ENCODE results near the gene SLC7A5.
A peak's percentile ranks its signal among the peaks of the same experiment; 100 is the strongest.
"Not testable (repeated sequence)": the region's sequence is repeated elsewhere in the genome, so short reads cannot be mapped to it uniquely, and the experiment has no call there.

SLC7A5 gene

DNA sequence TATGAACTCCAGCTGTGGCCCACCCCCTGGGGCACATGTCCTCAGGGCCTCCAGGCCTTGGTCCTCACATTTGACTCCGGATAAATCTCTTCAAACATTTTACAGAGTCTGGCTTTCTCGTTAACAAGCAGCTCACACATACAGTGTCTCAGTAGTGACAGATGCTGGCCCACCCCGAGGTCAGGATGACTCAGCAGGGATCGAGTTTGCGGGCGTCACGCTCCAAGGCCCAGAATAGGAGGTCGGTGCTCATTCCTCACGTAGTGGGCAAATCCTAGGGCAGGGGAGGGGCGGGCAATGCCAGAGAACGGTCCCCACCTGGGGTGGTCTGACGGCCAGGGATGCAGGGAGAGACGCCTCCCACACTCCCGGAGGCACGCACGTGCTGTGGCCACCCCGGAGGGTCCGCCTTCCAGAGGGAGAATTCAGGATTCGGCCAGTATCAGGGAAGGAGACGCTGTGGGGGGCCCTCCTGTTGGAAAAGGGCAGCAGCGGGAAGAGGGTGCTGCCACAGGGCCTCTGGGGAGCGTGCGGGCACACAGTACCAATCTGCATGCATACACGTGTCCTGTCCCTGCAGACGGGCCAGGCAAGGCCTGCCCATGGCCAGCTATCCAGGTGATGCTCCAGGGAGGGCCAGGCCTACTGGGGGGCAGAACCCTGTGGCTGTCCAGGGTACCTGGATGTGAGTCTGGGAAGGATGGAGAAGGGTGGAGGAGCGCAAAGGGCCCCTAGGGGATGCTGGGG is 8.6 kb downstream of the SLC7A5 start:
- DNase-seq = peak; percentile 20

DNA sequence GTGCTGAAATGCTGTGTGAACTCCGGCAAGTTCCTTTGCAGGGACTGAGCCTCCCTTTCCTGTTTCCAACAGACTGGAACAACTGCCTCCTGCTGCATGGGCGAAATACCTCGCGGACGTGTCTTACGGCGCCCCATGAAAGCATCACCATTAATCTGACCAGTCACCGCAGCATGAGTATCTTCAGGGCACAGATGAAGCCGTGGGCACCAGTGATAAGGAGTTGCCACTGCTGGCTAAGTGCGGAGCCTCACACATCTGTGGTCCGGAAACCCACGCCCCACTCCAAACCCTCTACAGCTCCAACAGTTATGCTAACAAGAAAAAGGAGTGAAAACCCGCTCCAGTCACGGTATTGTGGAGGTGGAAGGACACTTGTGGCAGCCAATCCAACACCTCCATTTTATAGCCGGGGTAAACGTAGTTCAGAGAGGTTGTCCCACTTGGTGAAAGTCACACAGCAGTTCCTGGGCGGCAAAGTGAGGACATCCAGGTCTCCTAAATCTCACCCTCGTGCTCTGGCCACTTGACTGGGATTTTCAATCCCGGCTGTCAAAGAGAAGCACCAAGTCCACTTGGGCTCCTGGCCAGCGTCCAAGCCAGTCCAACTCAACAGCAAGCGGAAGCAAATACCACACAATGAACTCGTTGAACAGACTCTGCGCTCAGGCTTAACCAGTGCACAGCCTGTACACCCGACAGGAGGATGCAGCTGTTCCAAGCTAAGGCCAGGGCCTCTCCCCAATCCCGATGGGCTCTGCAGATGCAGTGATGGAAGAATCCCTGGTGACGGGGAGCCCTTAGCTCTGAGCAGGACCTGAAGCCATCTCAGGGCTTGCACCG is 10.9 kb downstream of the SLC7A5 start:
- not testable (repeated sequence) for DNase-seq

DNA sequence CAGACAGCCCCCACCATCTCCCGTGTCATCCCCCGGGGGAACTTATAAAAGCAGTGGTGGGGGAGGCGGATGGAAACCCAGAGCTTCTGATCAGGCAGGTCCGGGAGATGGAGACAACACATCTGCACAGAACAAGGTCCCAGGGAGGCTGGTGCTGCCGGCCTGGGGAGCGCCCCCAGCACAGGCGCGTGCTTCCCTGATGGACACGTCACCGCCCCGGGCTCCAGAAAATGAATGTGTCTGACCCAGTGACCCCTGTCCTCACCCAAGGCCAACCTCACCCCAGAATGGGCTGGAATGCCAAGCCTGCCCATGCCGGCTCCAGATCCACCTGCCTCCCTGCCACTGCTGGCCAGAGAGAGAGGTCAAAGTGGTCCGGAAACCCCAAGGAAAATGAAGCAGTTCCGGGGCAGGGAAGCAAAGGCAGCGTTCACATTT is 12.5 kb downstream of the SLC7A5 start:
- DNase-seq = no peak

DNA sequence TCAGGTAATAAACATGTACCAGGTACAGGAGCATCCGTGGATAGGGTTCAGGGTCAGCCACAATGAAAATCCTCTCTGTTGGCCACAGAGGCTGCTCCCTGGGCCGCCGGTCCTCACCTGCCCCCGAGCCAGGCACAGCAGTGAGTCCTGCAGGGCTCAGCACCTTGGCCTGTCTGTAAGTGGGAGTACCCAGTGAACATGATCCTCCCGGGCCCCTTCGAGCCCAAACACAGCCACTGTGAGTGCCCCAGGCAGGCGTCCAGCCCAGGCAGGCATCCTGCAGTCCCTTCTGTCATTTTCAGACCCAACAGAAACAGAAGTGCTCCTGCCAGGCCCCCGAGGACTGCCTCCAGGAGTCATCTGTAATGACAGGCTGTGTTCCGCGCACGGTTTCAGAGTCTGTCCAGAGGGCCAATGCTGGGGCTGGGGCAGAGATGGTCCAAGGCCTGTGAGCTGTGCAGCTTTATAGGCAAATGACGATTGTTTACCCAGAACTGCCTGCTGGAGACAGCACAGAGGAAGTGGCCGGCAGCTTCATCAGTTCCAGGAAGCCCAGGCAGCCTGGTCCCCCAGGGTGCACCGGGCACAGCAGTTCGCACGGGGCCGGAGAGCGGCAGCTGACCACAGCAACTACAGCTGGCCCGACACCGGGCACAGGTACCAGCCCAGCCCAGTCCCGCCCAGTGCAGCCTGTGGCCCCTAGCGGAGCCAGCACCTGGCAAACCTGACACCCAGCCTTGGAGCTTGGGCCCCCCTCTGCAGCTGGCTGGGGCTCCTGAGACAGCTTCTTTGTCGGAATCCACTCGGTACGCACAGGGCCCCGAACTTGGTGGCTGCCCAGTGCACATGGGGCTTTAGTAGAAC is 13.2 kb downstream of the SLC7A5 start:
- peak; percentile 61 for DNase-seq

DNA sequence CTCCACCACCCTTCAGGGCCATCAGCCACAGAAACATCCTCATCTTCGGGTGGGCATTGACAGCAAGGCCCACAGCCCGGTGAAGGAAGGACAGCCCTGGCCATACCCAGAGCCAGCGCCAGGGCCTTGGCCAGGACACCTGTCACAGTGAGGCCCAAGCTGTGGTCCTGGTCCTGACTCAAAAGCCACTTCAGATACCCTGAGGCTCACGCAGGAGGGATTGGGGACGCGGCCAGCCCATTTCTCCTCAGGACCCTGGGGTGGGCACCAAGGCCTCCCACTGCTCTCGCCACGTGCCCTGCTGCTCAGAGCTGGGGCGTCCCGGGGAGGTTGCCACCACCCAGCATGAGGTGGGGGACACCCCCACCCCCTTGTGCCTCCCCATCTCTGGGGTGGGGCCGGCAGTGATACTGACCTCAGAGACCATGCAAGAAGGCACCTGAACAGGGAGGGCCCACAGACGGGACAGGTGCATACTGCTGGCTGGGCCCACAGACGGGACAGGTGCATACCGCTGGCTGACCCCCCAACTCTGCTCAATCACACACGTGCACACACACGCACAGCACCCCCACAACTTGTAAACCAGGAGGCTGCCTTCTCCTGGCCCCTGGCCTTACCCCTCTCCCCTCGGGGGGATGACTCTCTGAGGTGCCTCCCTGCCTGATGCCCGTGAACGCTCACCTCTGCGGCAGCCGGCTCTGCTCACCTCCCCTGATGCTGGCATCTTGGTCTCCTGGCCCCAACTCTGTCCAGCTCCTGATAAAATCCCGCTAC is 14.2 kb downstream of the SLC7A5 start:
- DNase-seq = no peak

DNA sequence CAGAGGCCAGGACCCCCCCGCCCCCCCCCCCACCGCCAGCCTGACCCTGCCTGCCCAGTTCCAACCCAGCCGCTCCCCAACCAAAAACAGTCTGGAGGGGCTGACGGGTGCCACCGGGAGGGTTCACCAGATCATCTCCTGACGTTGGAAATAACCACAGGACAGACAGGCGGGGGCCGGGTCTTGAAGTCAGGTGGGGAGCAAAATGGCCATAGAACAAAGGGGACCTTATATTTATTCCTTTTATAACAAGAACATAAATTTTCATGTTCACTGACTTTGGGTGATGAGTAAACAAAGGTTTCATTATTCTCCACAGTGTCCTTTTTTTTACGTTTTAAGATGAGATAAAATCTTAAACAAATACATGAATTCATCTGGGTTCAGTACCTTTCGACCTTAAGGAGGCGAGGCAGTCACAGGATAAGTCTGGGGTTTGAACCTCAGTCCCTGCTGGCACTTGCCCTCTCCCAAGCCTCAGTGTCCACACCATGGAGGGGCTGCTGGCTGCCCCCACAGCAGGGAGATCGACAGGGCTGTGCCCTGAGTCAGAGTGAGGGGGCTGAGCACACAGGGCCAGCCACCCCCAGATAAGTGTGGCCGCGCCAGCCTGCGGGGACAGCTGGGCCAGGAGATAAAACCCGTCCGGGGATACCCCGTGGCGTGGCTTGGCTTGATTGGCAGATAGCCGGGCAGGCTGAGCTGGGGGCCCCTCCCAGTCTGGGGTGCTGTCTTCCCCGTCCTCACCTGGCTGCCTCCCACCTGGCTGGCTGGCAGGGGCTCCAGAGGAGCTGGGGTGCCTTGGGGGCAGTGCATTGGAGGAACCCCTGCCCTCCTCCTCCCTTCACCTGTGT is 15.0 kb downstream of the SLC7A5 start:
- DNase-seq = peak; percentile 76

DNA sequence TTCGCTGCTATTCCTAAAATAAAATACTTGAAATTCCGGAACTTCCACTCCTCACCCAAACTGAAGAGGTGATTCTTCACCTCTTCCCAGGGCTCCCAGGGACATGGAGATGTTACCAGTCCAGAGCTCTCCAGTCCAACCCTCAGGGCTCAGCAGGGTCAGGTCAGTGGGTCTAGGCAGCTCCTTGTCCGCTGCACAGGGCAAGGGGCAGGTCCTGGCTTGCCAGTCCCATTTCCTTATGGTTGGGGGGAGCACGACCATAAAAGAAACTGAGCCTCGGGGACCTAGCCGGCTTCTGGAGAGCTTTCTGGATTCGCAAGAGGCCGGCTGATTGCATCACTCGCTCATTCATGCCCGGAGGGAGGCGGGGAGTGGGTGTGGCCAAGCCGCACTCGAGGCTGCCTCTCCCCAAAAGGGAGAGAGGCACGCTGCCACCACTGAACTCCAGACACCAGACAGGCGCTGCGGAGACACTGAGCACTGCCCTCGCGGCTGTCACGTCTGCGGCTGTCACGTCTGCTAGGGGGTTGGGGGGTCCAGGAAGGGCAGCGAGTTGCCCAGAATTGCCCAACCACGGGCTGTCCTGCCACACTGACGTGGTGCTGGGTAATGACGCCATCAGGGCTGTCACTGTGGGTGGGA is 15.8 kb downstream of the SLC7A5 start:
- DNase-seq = peak; percentile 59

DNA sequence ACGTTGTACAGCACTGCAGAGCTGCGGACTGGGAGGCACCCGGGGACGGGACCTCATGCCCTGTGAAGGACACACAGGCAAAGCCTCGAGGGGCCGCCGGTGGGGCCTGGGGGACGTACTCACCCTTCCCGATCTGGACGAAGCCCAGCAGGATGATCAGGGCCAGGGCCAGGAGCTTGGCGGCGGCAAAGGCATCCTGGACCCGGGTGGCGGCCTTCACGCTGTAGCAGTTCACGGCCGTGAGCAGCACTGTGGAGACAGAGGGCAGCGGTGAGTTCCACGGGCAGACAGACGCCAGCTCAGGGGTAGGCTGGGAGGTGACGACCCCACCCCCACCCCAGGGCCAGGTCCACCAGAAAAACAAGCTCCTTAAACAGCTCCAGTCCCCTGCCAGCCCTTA is 17.7 kb downstream of the SLC7A5 start:
- no peak for DNase-seq

DNA sequence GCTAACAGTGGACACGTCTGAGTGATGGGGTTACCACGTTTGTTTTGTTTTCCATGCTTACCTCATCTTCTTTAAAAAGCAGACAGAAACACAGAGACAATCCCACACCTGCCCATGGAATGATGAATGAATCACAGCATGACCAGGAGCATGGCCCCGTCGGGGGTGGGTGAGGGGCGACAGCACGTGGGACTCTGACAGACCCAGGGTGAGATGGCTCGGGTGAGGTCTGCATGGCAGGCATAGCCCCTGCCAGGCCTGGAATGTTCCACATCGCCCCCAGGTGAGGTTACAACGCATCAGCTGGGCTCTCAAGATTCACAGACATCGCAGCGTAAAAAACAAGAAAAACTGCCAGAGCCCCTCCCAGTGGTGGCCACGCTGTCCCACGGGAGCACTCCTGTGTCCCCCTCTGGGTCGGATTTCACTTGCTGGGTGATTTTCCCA is 18.1 kb downstream of the SLC7A5 start:
- DNase-seq = no peak

DNA sequence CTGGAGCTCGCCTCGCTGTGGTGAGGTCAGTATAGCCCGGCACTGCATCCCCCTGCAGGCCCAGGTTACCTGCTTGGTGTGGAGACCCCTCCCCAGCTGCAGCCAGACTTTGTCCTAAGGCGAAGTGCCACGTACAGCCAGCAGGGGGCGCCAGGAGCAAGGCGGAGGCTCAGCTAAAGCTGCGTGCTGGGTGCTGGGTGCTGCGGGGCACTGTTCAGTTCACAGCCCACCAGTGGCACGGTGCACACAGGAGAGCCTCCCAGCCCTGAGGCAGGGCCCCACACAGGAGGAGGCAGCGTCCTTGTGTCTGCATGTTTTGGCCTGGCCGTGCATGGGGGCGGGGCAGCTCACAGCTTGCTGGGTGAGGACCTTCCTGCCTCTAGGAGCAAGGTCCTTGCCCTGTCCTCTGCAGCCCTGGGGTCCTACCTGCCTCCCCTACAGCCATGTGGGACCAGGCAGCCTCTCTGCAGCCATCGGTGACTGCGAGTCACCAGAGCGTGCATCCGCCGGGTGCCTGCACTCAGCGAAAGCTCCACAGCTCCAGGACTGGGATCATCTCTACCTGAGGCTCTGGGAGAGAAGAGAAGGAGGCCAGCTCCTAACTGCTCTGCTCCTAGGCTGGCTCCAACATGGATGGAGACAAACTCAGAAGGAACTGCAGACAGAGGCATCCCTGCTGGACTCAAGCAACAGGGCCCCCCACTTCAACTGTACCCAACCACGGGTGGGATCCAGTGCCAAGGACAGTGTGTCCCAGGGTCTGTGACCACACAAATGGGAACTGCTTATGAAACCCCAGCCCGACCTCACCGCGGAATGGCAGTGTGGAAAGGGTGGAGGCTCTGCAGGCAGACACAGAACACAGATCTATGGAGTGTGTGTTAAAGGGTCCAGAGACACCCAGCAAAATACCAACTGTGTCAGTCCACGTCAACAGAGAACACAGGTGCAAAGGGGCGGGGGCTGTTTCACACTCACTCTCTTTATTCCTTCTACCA is 19.0 kb downstream of the SLC7A5 start:
- DNase-seq = peak; percentile 18

DNA sequence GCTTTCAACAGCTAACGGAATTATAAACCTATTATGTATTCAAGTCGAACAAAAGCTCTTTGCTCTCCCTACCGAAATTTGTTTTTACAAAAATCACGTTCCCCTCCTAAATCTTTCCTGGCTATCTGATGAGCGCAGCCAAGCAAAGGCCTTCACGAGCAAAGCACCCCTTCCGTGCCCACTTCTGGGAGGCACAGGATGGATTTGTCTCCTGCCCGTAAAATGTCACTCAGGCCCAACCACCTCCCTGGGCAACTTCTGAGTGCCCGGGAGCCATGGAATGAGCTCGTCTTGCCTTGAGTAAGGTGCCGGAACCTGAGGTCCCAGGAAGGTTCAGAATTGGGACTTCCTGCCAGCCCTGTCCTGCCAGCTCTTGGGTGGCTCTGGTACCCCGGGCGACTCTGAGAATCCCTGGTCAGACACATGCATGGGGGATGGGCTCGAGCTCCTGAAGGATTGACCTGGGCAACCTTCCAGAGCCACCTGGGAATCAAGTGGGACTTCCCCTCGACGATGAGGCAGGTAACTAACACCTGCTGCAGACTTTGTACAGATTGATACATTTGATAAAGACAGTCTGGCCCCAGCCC is 19.8 kb downstream of the SLC7A5 start:
- no peak for DNase-seq

DNA sequence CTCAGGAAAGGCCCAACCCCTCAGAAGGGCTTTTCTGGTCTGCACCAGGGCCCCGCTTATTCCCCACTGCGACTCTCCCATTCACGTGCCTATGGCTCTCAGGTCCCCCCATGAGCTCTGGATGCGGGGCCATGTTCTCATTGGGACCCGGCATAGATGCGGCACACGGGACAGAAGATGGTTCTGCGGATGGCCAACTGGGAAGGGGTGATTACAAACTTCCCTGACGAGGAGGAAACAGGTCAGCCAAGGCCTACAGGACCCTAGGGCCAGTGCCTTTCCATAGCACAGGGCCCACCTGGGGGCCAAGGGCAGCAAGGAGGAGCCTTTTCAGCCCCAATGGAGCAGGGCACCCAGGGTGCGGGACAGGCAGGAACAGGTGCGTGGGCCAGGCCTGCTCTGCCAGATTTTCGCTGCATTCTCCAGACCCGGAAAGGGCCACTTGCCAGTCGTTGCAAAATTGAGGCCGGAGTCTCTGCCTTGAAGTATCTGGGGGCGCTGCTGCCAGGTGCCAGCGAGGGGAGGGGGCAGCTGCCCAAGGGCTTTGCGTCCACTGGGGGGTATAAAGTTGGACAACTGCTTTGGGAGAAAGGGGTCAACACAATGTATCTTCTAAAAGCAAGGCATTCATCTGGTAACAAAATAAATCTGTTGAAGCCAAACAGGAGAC is 20.5 kb downstream of the SLC7A5 start:
- no peak for DNase-seq

DNA sequence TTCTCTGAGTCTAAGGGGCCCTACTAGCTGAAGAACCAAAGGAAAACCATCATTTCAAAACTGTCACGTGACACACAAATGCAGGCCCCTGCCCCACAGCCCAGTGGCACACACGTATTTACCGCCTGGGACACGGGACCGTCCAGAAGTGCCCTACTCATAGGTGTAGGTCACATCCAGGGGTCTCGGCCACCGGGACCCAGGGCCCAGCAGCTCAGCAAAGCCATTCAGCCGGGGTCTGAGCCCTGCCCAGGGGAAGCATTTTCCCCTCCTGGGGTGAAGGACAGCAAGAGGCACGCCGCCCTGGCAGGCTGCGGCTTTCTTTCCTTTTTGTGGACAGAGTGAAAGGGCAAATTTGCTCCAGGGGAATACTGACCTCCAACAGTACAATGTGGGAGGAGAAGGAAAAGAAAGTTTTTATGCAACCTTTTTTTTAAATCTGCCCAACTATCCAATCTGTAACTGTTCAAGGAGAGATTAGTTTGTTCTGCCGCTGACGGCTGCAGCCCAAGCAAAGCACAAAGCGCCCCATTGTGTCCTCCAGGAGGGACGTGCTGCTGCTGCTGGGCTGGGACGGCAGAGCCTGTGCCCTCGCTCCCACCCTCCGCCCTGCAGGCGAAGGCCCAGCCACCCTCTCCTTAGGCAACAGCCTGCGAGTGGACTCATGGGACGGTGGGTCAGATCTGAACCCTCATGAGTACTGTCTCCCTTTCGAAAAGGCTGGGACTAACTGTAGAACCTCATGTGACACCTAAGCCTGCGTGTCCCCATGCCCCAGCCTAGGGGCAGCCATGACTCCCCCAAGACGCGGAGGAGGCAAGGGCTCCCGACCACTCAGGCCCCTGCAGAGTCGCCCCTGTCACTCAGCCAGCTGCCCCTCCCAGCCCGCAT is 21.3 kb downstream of the SLC7A5 start:
- no peak for DNase-seq

DNA sequence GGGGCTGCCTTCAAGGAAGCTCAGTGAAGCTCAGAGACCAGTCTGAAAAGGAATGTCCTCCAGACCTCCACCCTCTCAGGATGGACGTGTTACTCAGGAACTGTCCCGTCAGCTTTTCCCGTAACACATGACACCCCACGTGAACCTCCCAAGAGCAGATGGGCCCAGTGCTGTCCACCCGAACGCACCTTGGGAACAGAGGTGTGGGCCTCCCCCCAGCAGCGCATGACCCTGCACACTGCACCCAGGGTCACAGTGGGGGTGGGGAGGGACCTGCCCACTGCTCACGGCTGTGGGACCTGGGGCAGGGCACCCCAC is 21.9 kb downstream of the SLC7A5 start:
- no peak for DNase-seq

DNA sequence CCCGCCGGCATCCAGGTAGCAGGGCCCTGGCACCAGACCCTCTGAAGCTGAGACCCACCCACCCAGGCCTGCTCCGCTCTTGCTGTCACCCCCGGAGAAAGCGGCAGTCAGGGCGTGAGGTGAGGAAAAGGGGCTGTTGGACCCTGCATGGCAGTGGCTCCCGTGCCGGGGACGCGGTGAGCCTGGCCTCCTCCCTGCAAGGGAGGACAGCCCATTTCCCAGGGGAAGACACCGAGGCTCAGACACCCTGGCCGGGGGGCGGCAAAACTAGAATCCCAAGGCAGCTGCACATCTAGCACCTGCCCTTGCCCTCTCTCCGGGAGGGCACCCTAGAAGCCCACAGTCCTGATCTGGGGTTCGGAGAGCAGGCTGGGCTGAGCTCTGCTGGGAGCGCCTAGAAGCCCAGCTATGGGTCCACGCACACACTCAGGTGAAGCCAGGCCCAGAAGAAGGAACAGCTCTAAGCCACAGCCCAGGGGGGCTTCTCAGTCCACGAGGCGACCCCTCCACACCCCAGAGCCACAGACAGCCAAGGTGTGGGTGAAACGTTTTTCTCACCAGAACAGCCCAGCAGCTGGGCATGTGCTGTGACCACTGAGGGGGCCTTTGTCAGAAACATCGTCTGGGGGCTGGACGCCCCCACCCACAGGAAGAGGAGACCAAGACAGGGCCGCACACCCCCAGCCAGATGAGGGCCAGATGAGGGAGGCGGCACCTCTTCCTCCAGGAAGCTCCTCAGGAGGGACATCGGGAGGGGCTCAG is 22.4 kb downstream of the SLC7A5 start:
- no peak for DNase-seq

DNA sequence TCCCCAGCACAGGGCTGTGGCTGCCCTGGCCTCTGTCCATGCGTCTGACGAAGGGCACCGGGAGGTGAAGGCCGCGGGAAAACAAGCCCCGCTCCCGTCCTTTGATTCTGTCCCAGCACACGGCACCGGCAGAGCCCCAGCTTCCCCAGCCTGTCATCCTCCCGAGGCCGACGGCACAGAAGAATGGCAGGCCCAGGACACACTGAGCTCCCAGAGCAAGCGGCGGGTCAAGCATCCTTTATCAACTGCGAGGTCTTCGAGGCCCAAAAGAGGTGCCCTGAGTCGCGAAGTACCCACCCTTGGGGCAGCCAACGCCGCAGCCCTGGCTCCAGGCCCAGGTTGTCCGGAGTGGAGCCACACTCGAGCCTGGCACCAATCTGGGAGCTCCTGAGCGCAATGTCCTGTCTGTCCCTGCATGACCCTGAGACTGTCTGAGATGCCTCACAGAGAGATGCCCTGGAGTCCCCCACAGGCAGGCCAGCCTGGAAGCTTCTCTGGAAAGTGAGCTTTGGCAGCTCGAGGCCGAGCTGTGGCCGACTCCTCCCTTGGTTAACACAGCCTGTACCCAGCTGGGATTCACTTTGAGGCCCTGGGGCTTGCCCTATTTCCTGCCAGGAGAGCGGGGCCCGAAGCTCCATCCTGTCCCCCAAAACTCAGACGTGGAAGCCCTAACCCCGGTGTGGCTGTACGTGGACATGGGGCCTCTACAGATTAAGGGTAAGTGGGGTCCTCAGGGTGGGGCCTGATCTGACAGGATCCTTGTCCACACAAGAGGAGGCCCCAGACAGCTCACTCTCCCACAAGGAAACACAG is 23.3 kb downstream of the SLC7A5 start:
- DNase-seq = no peak
